Erythroblast (primary cell): ENCODE data around the gene HSD17B7.
"Not testable (repeated sequence)": the region's sequence is repeated elsewhere in the genome, so short reads cannot be mapped to it uniquely, and the experiment has no call there.

Source experiments
- GATA1 ChIP-seq: IDR thresholded peaks from 2 replicates; pipeline ENCODE4 v1.6.1; 2011; ENCODE audit warnings: low read depth, mild to moderate bottlenecking, control low read depth, low read length, moderate library complexity
- POLR2A ChIP-seq: IDR thresholded peaks from 2 replicates; pipeline ENCODE4 v1.6.1; 2011; ENCODE audit warnings: mild to moderate bottlenecking, low read length

- not testable (repeated sequence) for TF ChIP-seq POLR2A, GATA1
These were observed 6.2 kb downstream of the HSD17B7 start for GRCh38 chr1:162796617-162797279.
